HepG2 (cell line): ENCODE results near the gene NMBR. TPM values are rescaled to one million over a fixed set of nuclear protein-coding genes. Genes with fewer than 3 reads are reported as not detected.

Source experiments
- E2F5 ChIP-seq: sonication (generic); formaldehyde crosslinking; conservative IDR thresholded peaks from 2 replicates; pipeline ENCODE4 v1.4.0; 2020; ENCODE audit warnings: missing genetic modification reagents
- HES4 ChIP-seq: sonication (generic); formaldehyde crosslinking; IDR thresholded peaks from 2 replicates; pipeline ENCODE4 v1.9.0; 2021; ENCODE audit warnings: mild to moderate bottlenecking, missing genetic modification reagents, borderline replicate concordance
- HOXA7 ChIP-seq: sonication (generic); formaldehyde crosslinking; IDR thresholded peaks from 2 replicates; pipeline ENCODE4 v1.8.1; 2022; ENCODE audit warnings: mild to moderate bottlenecking, missing genetic modification reagents, moderate library complexity
- MEIS2 ChIP-seq: sonication (generic); formaldehyde crosslinking; IDR thresholded peaks from 2 replicates; pipeline ENCODE4 v1.9.0; 2021; ENCODE audit warnings: mild to moderate bottlenecking, missing genetic modification reagents
- RFX5 ChIP-seq: IDR thresholded peaks from 2 replicates; pipeline ENCODE4 v1.6.1; 2011; ENCODE audit warnings: low read depth, low read length, improper control_type of control experiment
- RFXAP ChIP-seq: sonication (generic); formaldehyde crosslinking; IDR thresholded peaks from 2 replicates; pipeline ENCODE4 v1.4.0; 2020; ENCODE audit warnings: missing genetic modification reagents, borderline replicate concordance
- SRSF1 ChIP-seq: fragments of 200-400 bp; formaldehyde crosslinking; optimal IDR thresholded peaks from 2 replicates; pipeline ENCODE3; 2017; ENCODE audit warnings: mild to moderate bottlenecking, low read depth, low read length, moderate library complexity
- TAF1 ChIP-seq: sonication (generic); formaldehyde crosslinking; IDR thresholded peaks from 2 replicates; pipeline ENCODE4 v1.4.0; 2020; ENCODE audit warnings: missing genetic modification reagents
- ZBTB39 ChIP-seq: sonication (generic); formaldehyde crosslinking; IDR thresholded peaks from 2 replicates; pipeline ENCODE4 v1.5.0; 2020; ENCODE audit warnings: missing genetic modification reagents
- ZBTB40 ChIP-seq, 2 experiments: fragments of 450-650 bp in 1 of 2; sonication (generic) in 1 of 2; formaldehyde crosslinking in 1 of 2; IDR thresholded peaks; 2 replicates each; pipeline versions ENCODE4 v1.6.1 to v1.8.0; 2016 to 2022; ENCODE audit warnings: antibody characterized with exemption in 1 of 2, mild to moderate bottlenecking in 1 of 2, missing genetic modification reagents in 1 of 2
- ZNF564 ChIP-seq: sonication (generic); formaldehyde crosslinking; IDR thresholded peaks from 2 replicates; pipeline ENCODE4 v1.8.1; 2023; ENCODE audit warnings: mild to moderate bottlenecking, missing genetic modification reagents
- ZNF724P ChIP-seq: sonication (generic); formaldehyde crosslinking; IDR thresholded peaks from 2 replicates; pipeline ENCODE4 v1.8.0; 2022; ENCODE audit warnings: missing genetic modification reagents, borderline replicate concordance
- ZSCAN21 ChIP-seq: sonication (generic); formaldehyde crosslinking; IDR thresholded peaks from 2 replicates; pipeline ENCODE4 v1.8.0; 2022; ENCODE audit warnings: mild to moderate bottlenecking, missing genetic modification reagents, moderate library complexity, borderline replicate concordance
- polyA plus RNA-seq, 8 experiments: library from polyadenylated mRNA; depleted of rRNA in 3 of 8; stranded (reverse) in 7 of 8; unstranded in 1 of 8; fragments of >200 nt; fragmentation: Illumina TruSeq in 4 of 8; extraction: Trizol in 4 of 8; gene quantifications; 2 replicates each; pipeline versions ENCODE4 v1.2.1 to v1.2.3, GENCODE V29; 2011 to 2016; ENCODE audit warnings: low read depth in 4 of 8, missing spikeins in 1 of 8, mixed read lengths in 1 of 8; ENCODE audit not compliant: insufficient read depth in 1 of 8
- total RNA-seq, 5 experiments: library from RNA; depleted of rRNA; stranded (reverse); fragments of >200 nt; fragmentation: Illumina TruSeq; extraction: Trizol; gene quantifications; 2 replicates each; pipeline ENCODE4 v1.2.3, GENCODE V29; 2016; ENCODE audit warnings: low read depth in 1 of 5

NMBR gene
- total and polyA plus RNA-seq, 2 of the 13 experiments (the other 11 are each of a cell fraction or from before 2014, with no cell fraction given), result not detected

- TF ChIP-seq ZNF724P (peak; percentile 69; the same call in 1 of the 2 replicates), SRSF1 (peak; percentile 90), ZSCAN21 (CRISPR knock-in tag) (peak; percentile 89; the same call in 1 of the 2 replicates), TAF1 (CRISPR knock-in tag) (peak; percentile 94), E2F5 (CRISPR knock-in tag) (no peak; the same call in none of the 2 replicates), RFX5 (no peak), RFXAP (CRISPR knock-in tag) (peak; percentile 94), ZBTB39 (CRISPR knock-in tag) (peak; percentile 75; the same call in 1 of the 2 replicates), ZNF564 (CRISPR knock-in tag) (peak; percentile 82), MEIS2 (CRISPR knock-in tag) (no peak; the same call in 1 of the 2 replicates), ZBTB40 (IDR thresholded peaks at IDR 0.05) (peak; percentile 82), ZBTB40 (CRISPR knock-in tag; IDR thresholded peaks at IDR 0.05) (peak; percentile 90; the same call in 1 of the 2 replicates), HES4 (no peak), HOXA7 (CRISPR knock-in tag) (no peak)
Observed at GRCh38 chr6:142146828-142147662, at the start of gene NMBR, which contains the start of gene VTA1 (continued).
